ENCODE data around the gene WNK1. TPM values are rescaled to one million over a fixed set of nuclear protein-coding genes. Genes with fewer than 3 reads are reported as not detected.

WNK1 gene
- total RNA-seq, 1 experiment from 2014 or later = 117 TPM

DNA sequence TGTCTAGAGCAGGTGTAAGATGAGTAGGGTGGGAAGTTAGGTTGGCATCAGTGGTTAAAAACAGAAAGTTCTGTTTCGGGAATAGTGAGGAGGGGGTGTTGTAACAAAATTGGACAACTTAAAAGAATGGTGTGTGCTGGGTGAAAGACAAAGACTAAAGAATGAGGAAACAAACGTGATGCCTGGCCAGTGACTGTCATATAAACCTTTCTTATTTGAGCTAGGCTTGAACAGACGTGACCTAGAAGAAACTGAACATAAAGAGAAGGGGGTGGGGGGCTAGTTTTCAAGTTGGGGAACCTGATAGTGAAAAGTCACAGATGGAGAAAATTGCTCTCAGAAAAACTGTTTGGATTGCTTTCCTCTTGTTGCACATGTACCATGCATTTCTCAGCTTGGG, 157.5 kb downstream of the WNK1 start:
- Histone ChIP-seq H3K23ac (ENCODE audit: insufficient read length, low read depth, low read length) (no peak overlapping the region), H2AK5ac (ENCODE audit: insufficient read length, low read length) (no peak overlapping the region), H2BK12ac (ENCODE audit: insufficient read length, low read depth, low read length) (no peak overlapping the region), H3K79me2 (ENCODE audit: insufficient read depth, low read length) (no peaks in the 10 kb centered on the region), H3K27me3 (ENCODE audit: insufficient read depth, low read length) (no peaks in the 10 kb centered on the region; the same call in 1 of the 2 replicates), H2BK20ac (ENCODE audit: low read depth, low read length, poor library complexity, severe bottlenecking) (no peak overlapping the region), H3K4me2 (ENCODE audit: insufficient read depth, insufficient read length, low read length) (no peak overlapping the region), H3K79me1 (ENCODE audit: insufficient read depth, low read depth, low read length, poor library complexity, severe bottlenecking) (no peaks in the 10 kb centered on the region), H4K91ac (ENCODE audit: insufficient read length, low read depth, low read length) (no peak overlapping the region), H2BK120ac (ENCODE audit: low read depth, low read length, poor library complexity, severe bottlenecking) (no peak overlapping the region), H4K8ac (replicated peaks; ENCODE audit: insufficient read length, low read depth, low read length) (no peak overlapping the region), H3K14ac (ENCODE audit: insufficient read depth, low read length) (no peak overlapping the region), H4K5ac (ENCODE audit: insufficient read length, low read depth, low read length) (no peak overlapping the region), H2BK5ac (ENCODE audit: insufficient read length, low read length) (no peak overlapping the region), H3K9ac (ENCODE audit: extremely low read depth, insufficient read length, low read length) (no peak overlapping the region), H3K9me3 (ENCODE audit: control insufficient read depth, low read depth, low read length) (no peaks in the 10 kb centered on the region), H3K56ac (ENCODE audit: insufficient read length, low read depth, low read length) (no peak overlapping the region), H3K4me1 (ENCODE audit: insufficient read depth, low read length) (no peaks in the 10 kb centered on the region; the same call in 1 of the 2 replicates), H3K27ac (ENCODE audit: insufficient read length, low read depth, low read length) (no peak overlapping the region), H4K20me1 (ENCODE audit: control insufficient read depth, insufficient read depth, insufficient read length) (no peaks in the 10 kb centered on the region), H2AFZ (ENCODE audit: low read length) (no peak overlapping the region), H3K4ac (ENCODE audit: low read depth, low read length) (no peak overlapping the region), H3K18ac (ENCODE audit: insufficient read length, low read depth, low read length) (no peak overlapping the region), H3K23me2 (ENCODE audit: insufficient read length, low read depth, low read length, poor library complexity, severe bottlenecking) (no peaks in the 10 kb centered on the region), H2BK15ac (ENCODE audit: low read depth, low read length) (no peak overlapping the region), H3T11ph (ENCODE audit: low read length) (no peak overlapping the region)
- no peaks in the 10 kb centered on the region for H3K27me3 Mint-ChIP-seq (ENCODE audit: low read depth)
- H3K36me3 Mint-ChIP-seq (ENCODE audit: insufficient read depth in 1 of 3, low read depth in 3 of 3) = peaks cover 34 to 76% (median 62%) of the 10 kb centered on the region in 3 experiments; a peak in 6 of 7 replicates
- H3K9me3 Mint-ChIP-seq = no peaks in the 10 kb centered on the region
- DNase-seq = no peak
- peak overlapping the region in 2 of 3 experiments; percentile 11 to 43; a peak in 3 of 7 replicates for H3K27ac Mint-ChIP-seq
- peaks cover 2% of the 10 kb centered on the region in 2 experiments; a peak in 2 of 4 replicates for H3K4me1 Mint-ChIP-seq
- WGBS (ENCODE audit: extremely low coverage, insufficient read length, low lambda C conversion rate) = no CpG with 5 or more reads among the region's 3 CpGs
- no peak for TF ChIP-seq CTCF (conservative IDR thresholded peaks at IDR 0.05)
- H3K4me3 Mint-ChIP-seq = no peak overlapping the region

All from H9 (cell line).